ENCODE data around the gene INKA2. TPM values are rescaled to one million over a fixed set of nuclear protein-coding genes. Genes with fewer than 3 reads are reported as not detected.
A peak's percentile ranks its signal among the peaks of the same experiment; 100 is the strongest.

Gene INKA2
- total RNA-seq, 2 donors from 2014 or later = 3.9 to 4.3 TPM

DNA sequence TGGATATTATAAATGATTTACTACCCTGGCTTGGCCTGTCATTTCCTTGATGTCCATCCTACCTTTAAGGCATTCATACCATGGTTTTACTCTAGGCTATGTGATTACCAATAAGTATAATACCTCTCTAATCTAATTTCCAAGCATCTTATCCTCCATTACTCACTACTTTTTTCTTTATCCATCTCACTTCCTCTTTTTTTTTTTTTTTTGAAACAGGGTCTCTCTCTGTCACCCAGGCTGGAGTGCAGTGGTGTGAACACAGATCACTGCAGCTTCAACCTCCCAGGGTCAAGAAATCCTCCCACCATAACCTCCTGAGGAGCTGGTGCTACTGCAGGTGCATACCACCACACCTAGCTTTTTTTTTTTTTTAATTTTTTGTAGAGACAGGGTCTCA is 39.9 kb downstream of the INKA2 start:
- peak overlapping the region; percentile 29 for H3K27ac Mint-ChIP-seq
- ATAC-seq (replicated peaks in 1 of 2) (no peak), DNase-seq (no peak)
- H3K9me3 Mint-ChIP-seq = no peaks in the 10 kb centered on the region
- peaks cover 22 to 46% of the 10 kb centered on the region in 2 donors for H3K36me3 Mint-ChIP-seq (ENCODE audit: insufficient read depth in 2 of 2)
- peaks cover 31% of the 10 kb centered on the region for H3K4me1 Mint-ChIP-seq (ENCODE audit: low read depth)
- no peaks in the 10 kb centered on the region for H3K27me3 Mint-ChIP-seq (ENCODE audit: low read depth)
- no peak overlapping the region for H3K4me3 Mint-ChIP-seq

GRCh38 chr1:111696330-111696729 is 42.9 kb downstream of the INKA2 start:
- Mint-ChIP-seq H3K27me3 (ENCODE audit: low read depth) (no peaks in the 10 kb centered on the region), H3K4me1 (ENCODE audit: low read depth) (peaks cover 45% of the 10 kb centered on the region), H3K36me3 (ENCODE audit: insufficient read depth in 2 of 2) (peaks cover 29 to 54% of the 10 kb centered on the region in 2 donors), H3K4me3 (no peak overlapping the region), H3K9me3 (no peaks in the 10 kb centered on the region), H3K27ac (peak overlapping the region; percentile 67)
- DNase-seq (no peak), ATAC-seq (replicated peaks in 1 of 2) (no peak)

- H3K36me3 Mint-ChIP-seq (ENCODE audit: insufficient read depth in 2 of 2) = peaks cover 24 to 49% of the 10 kb centered on the region in 2 donors
Measured at GRCh38 chr1:111695801-111696200, 43.4 kb downstream of the INKA2 start.

GRCh38 chr1:111691886-111692285 is 47.3 kb downstream of the INKA2 start:
- Mint-ChIP-seq H3K36me3 (ENCODE audit: insufficient read depth in 2 of 2) (peaks cover 10 to 44% of the 10 kb centered on the region in 2 donors), H3K9me3 (no peaks in the 10 kb centered on the region), H3K27me3 (ENCODE audit: low read depth) (no peaks in the 10 kb centered on the region), H3K27ac (peak overlapping the region; percentile 85), H3K4me3 (no peak overlapping the region), H3K4me1 (ENCODE audit: low read depth) (peaks cover 31% of the 10 kb centered on the region)
- ATAC-seq (replicated peaks in 1 of 2) = no peak
- DNase-seq = no peak

More at GRCh38 chr1:111695801-111696200, 43.4 kb downstream of the INKA2 start:
- ATAC-seq (replicated peaks in 1 of 2) = no peak
- peak overlapping the region; percentile 67 for H3K27ac Mint-ChIP-seq
- no peak overlapping the region for H3K4me3 Mint-ChIP-seq
- DNase-seq = no peak
- H3K4me1 Mint-ChIP-seq (ENCODE audit: low read depth) = peaks cover 42% of the 10 kb centered on the region
- H3K9me3 Mint-ChIP-seq = no peaks in the 10 kb centered on the region
- H3K27me3 Mint-ChIP-seq (ENCODE audit: low read depth) = no peaks in the 10 kb centered on the region

DNA sequence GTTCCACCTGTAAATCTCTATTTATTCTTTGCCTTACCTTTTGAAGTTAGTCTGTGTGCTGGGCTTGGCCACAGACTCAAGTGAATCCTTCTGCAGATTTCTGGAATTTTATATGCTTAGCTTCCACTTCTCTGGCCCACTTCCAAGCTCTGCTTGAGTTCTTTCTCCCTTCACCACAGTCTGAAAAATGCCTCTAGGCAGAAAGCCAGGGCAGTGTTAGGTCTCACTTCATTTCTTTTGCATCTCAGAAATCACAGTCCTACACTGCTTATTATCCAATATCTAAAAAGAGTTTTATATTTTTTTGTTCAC is 48.9 kb downstream of the INKA2 start:
- H3K9me3 Mint-ChIP-seq = peaks cover 2% of the 10 kb centered on the region in 2 donors

More for the DNA sequence above, 48.9 kb downstream of the INKA2 start:
- DNase-seq (no peak), ATAC-seq (replicated peaks in 1 of 2) (no peak)
- Mint-ChIP-seq H3K27me3 (ENCODE audit: low read depth) (no peaks in the 10 kb centered on the region), H3K36me3 (ENCODE audit: insufficient read depth in 2 of 2) (peaks cover 8 to 43% of the 10 kb centered on the region in 2 donors), H3K27ac (peak overlapping the region; percentile 76), H3K4me1 (ENCODE audit: low read depth) (peaks cover 35% of the 10 kb centered on the region), H3K4me3 (no peak overlapping the region)

Other genes with a start within 250 kb of the INKA2 start
- gene ADORA3, start 235.8 kb downstream of the INKA2 start, total RNA-seq = under 1 TPM in 1 of 2 donors, not detected in 1; 0.58 TPM
- gene TMIGD3, start 235.8 kb downstream of the INKA2 start, total RNA-seq = not detected
- gene RAP1A, start 119.6 kb downstream of the INKA2 start, total RNA-seq = 100 to 1,000 TPM; 216 TPM
- gene DDX20, start 16.5 kb upstream of the INKA2 start, total RNA-seq = 10 to 100 TPM; 13.3 to 15.8 TPM